A549 (cell line): ENCODE results near the gene FAM13A. TPM values are rescaled to one million over a fixed set of nuclear protein-coding genes. Genes with fewer than 3 reads are reported as not detected.

Source experiments
- ATAC-seq, 2 experiments: fragments of 200-7000 bp in 1 of 2; fragments of >200 bp in 1 of 2; cut with Nextera tagmentation in 1 of 2; cut with Tn5 transposase in 1 of 2; 3 replicates each; pipeline versions ENCODE4 v1.8.0 to v1.9.1; 2018 to 2020; ENCODE audit warnings: mild to moderate bottlenecking in 1 of 2, moderate library complexity in 1 of 2
- CTCF ChIA-PET: fragments of 300-600 bp; sonication (Branson Sonifier 250); formaldehyde crosslinking; extraction: SDS; loops from one replicate; lab custom pipeline; 2021; ENCODE audit warnings: antibody characterized with exemption, inconsistent platforms; lab: Yijun Ruan, JAX
- POLR2A ChIA-PET: fragments of 350-600 bp; formaldehyde crosslinking; extraction: SDS; loops from one replicate; lab custom pipeline; 2021; ENCODE audit warnings: antibody characterized with exemption, inconsistent platforms; lab: Yijun Ruan, JAX
- DNase-seq, 2 experiments: peaks; one replicate each; pipeline versions ENCODE4 v3.0.0 to v3.0.0-alpha.2; 2011 to 2016; ENCODE audit warnings: low read depth in 1 of 2, low spot score in 1 of 2
- FAIRE-seq: peaks from 2 replicates; lab custom pipeline; 2011; peaks lifted over from hg19 to GRCh38; lab: Jason Lieb, UNC
- H3K27ac ChIP-seq, 2 experiments: fragments of >200 bp; sonication (Bioruptor Twin); formaldehyde crosslinking; 3 replicates each; pipeline ENCODE4 v1.5.1; 2016 to 2017
- H3K4me1 ChIP-seq: fragments of >200 bp; sonication (Bioruptor Twin); formaldehyde crosslinking; 3 replicates; pipeline ENCODE4 v1.6.1; 2016
- H3K4me2 ChIP-seq: fragments of >200 bp; sonication (Bioruptor Twin); formaldehyde crosslinking; 3 replicates; pipeline ENCODE4 v1.6.1; 2016
- H3K4me3 ChIP-seq: fragments of >200 bp; sonication (Bioruptor Twin); formaldehyde crosslinking; 3 replicates; pipeline ENCODE4 v1.5.1; 2016
- H3K9me3 ChIP-seq: fragments of >200 bp; sonication (Bioruptor Twin); formaldehyde crosslinking; 3 replicates; pipeline ENCODE4 v1.6.1; 2016
- ATOH8 ChIP-seq: fragments of 250-450 bp; sonication (Bioruptor Pico); IDR thresholded peaks from 2 replicates; pipeline ENCODE4 v1.5.0; 2020; ENCODE audit warnings: low read depth, mild to moderate bottlenecking, moderate library complexity
- CBX8 ChIP-seq: fragments of 200-600 bp; sonication (generic); IDR thresholded peaks from 2 replicates; pipeline ENCODE4 v1.6.1; 2016
- CHD2 ChIP-seq: fragments of 150-350 bp; IDR thresholded peaks from 2 replicates; pipeline ENCODE4 v1.6.1; 2014; ENCODE audit warnings: low read length; ENCODE audit not compliant: partially characterized antibody
- EHF ChIP-seq: fragments of 250-450 bp; sonication (Bioruptor Pico); IDR thresholded peaks from 2 replicates; pipeline ENCODE4 v1.5.0; 2020; ENCODE audit warnings: mild to moderate bottlenecking
- EP300 ChIP-seq, 2 experiments: fragments of >200 bp; sonication (Bioruptor Twin); formaldehyde crosslinking; IDR thresholded peaks; 2 replicates in 1 of 2; 3 replicates in 1 of 2; pipeline ENCODE4 v1.6.1; 2016 to 2017
- ESRRA ChIP-seq: fragments of 150-350 bp; IDR thresholded peaks from 2 replicates; pipeline ENCODE4 v1.6.1; 2014; ENCODE audit warnings: mild to moderate bottlenecking, low read length, borderline replicate concordance
- GATA3 ChIP-seq: IDR thresholded peaks from 2 replicates; pipeline ENCODE4 v1.6.1; 2012; ENCODE audit warnings: borderline replicate concordance
- HDAC2 ChIP-seq: fragments of 200-600 bp; sonication (generic); IDR thresholded peaks from 2 replicates; pipeline ENCODE4 v1.6.1; 2016
- HOXA7 ChIP-seq: fragments of 250-450 bp; sonication (Bioruptor Pico); IDR thresholded peaks from 2 replicates; pipeline ENCODE4 v1.5.0; 2020; ENCODE audit warnings: mild to moderate bottlenecking, moderate library complexity
- MAFK ChIP-seq: fragments of 450-650 bp; IDR thresholded peaks from 2 replicates; pipeline ENCODE4 v1.6.1; 2014; ENCODE audit not compliant: partially characterized antibody
- MAX ChIP-seq: IDR thresholded peaks from 2 replicates; pipeline ENCODE4 v1.6.1; 2012
- MYC ChIP-seq: IDR thresholded peaks from 2 replicates; pipeline ENCODE4 v1.6.1; 2012; ENCODE audit warnings: mild to moderate bottlenecking, inconsistent platforms, low read length, improper control_type of control experiment, borderline replicate concordance
- NR3C1 ChIP-seq: fragments of >200 bp; sonication (Bioruptor Twin); formaldehyde crosslinking; IDR thresholded peaks from 3 replicates; pipeline ENCODE4 v1.6.1; 2017
- PBX3 ChIP-seq: IDR thresholded peaks from 2 replicates; pipeline ENCODE4 v1.6.1; 2012
- POLR2A ChIP-seq: IDR thresholded peaks from 2 replicates; pipeline ENCODE4 v1.6.1; 2012; ENCODE audit warnings: mild to moderate bottlenecking, low read length
- RARB ChIP-seq: fragments of 250-450 bp; sonication (Bioruptor Pico); IDR thresholded peaks from 2 replicates; pipeline ENCODE4 v1.8.0; 2021; ENCODE audit warnings: mild to moderate bottlenecking, moderate library complexity
- REST ChIP-seq: fragments of 200-600 bp; sonication (generic); IDR thresholded peaks from 2 replicates; pipeline ENCODE4 v1.6.1; 2016; ENCODE audit warnings: antibody characterized with exemption, mild to moderate bottlenecking, moderate library complexity
- RFX5 ChIP-seq: fragments of 450-650 bp; IDR thresholded peaks from 2 replicates; pipeline ENCODE4 v1.7.1; 2014; ENCODE audit warnings: antibody characterized with exemption, mild to moderate bottlenecking, moderate library complexity
- RNF2 ChIP-seq: fragments of 200-600 bp; sonication (generic); IDR thresholded peaks from 2 replicates; pipeline ENCODE4 v1.6.1; 2016; ENCODE audit warnings: low read depth, mild to moderate bottlenecking, antibody characterized with exemption, moderate library complexity, borderline replicate concordance
- TP53 ChIP-seq: fragments of 250-450 bp; sonication (Bioruptor Pico); IDR thresholded peaks from 2 replicates; pipeline ENCODE4 v1.5.0; 2021; ENCODE audit warnings: mild to moderate bottlenecking, moderate library complexity
- ZFP36 ChIP-seq: fragments of 450-650 bp; IDR thresholded peaks from 2 replicates; pipeline ENCODE4 v1.6.1; 2014; ENCODE audit warnings: borderline replicate concordance; ENCODE audit not compliant: partially characterized antibody
- ZSCAN20 ChIP-seq: fragments of 250-450 bp; sonication (Bioruptor Pico); IDR thresholded peaks from 2 replicates; pipeline ENCODE4 v1.8.0; 2022; ENCODE audit warnings: mild to moderate bottlenecking, moderate library complexity
- WGBS: methylation state at CpG from one replicate; pipeline ENCODE4 v1.1.6; 2017; ENCODE audit errors: missing lambda C conversion rate; 5-methylcytosine and 5-hydroxymethylcytosine counted together
- polyA plus RNA-seq, 4 experiments: library from polyadenylated mRNA; depleted of rRNA in 3 of 4; stranded (reverse); fragments of >200 nt; fragmentation: RNase III in 1 of 4; extraction: RNeasy Plus Mini Kit Qiagen cat#74134 plus additional on column Dnase treatment in 1 of 4; gene quantifications; 2 replicates in 3 of 4; 3 replicates in 1 of 4; pipeline ENCODE4 v1.2.3, GENCODE V29; 2011 to 2017
- TF ChIP-seq, protein P1 (sequence below): fragments of 150-350 bp; IDR thresholded peaks from 2 replicates; pipeline ENCODE4 v1.6.1; 2014; ENCODE audit warnings: low read depth, mild to moderate bottlenecking, low read length
- TF ChIP-seq, protein P2 (sequence below): fragments of >200 bp; sonication (Bioruptor Twin); formaldehyde crosslinking; IDR thresholded peaks from 3 replicates; pipeline ENCODE4 v1.6.1; 2016

Gene FAM13A
- polyA plus RNA-seq, 2 of the 4 experiments (the other 2 are of a cell fraction): 6.5 to 22.0 TPM

DNA sequence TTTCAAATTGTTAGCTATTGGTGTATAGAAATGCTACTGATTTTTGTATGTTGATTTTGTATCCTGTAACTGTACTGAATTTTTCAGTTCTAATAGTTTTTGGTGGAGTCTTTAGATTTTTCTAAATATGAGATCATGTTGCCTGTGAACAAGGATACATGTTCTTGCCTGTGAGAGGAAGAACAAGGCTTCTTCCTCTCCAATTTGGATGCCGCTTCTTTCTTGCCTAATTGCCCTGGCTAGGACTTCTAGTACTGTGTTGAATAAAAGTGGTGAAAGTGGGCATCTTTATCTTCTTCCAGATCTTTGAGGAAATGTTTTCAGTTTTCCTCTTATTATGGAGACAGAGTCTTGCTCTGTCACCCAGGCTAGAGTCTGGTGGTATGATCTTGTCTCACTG is 343.2 kb downstream of the FAM13A start:
- FAIRE-seq (no peak), ATAC-seq (no peak), DNase-seq (no peak)
- POLR2A ChIA-PET: no interaction called here
- Histone ChIP-seq H3K27ac (no peak overlapping the region), H3K4me3 (no peak overlapping the region), H3K9me3 (no peaks in the 10 kb centered on the region), H3K4me2 (no peak overlapping the region), H3K4me1 (no peaks in the 10 kb centered on the region)
- CTCF ChIA-PET: interaction anchor here (0.6 to 1.0 kb wide), 2 partner anchors 71 to 294 kb away, joined by 3 read pairs; no protein-coding TSS in a partner anchor
- 95% methylated on average over 1 of the region's 1 CpG for WGBS
- TF ChIP-seq NR3C1 (no peak), CHD2 (no peak), REST (no peak), HDAC2 (no peak), TP53 (CRISPR knock-in tag) (no peak), EP300 (IDR thresholded peaks at IDR 0.05) (no peak), PBX3 (no peak), MAX (no peak), EHF (no peak), ESRRA (no peak), MYC (no peak), RARB (CRISPR knock-in tag) (no peak), MAFK (no peak), RNF2 (no peak)
- TF ChIP-seq, protein P1, sequence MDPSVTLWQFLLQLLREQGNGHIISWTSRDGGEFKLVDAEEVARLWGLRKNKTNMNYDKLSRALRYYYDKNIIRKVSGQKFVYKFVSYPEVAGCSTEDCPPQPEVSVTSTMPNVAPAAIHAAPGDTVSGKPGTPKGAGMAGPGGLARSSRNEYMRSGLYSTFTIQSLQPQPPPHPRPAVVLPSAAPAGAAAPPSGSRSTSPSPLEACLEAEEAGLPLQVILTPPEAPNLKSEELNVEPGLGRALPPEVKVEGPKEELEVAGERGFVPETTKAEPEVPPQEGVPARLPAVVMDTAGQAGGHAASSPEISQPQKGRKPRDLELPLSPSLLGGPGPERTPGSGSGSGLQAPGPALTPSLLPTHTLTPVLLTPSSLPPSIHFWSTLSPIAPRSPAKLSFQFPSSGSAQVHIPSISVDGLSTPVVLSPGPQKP: no peak

DNA sequence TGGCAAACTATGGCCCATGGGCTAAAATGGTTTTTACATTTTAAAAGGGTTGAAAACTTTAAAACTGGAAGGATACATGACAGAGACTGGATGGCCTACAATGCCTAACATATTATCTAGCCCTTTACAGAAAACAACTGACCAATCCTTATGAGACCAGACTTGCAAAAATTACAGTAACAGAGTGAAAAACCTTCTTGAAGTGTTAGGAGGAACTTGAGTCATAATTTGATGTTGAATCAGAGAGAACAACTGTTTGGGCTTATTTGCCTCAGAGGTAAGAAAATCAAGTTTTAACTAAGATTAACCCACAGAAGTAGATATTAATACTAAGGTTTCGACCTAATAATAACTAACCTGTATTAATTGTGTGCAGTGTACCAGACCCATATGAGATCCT is 347.0 kb downstream of the FAM13A start:
- TF ChIP-seq, protein P2, sequence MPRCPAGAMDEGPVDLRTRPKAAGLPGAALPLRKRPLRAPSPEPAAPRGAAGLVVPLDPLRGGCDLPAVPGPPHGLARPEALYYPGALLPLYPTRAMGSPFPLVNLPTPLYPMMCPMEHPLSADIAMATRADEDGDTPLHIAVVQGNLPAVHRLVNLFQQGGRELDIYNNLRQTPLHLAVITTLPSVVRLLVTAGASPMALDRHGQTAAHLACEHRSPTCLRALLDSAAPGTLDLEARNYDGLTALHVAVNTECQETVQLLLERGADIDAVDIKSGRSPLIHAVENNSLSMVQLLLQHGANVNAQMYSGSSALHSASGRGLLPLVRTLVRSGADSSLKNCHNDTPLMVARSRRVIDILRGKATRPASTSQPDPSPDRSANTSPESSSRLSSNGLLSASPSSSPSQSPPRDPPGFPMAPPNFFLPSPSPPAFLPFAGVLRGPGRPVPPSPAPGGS: no peak
- no peak for TF ChIP-seq GATA3
- no peak for TF ChIP-seq ZFP36
- no peak for TF ChIP-seq POLR2A
- TF ChIP-seq EHF: no peak
- no peak for TF ChIP-seq HOXA7
- no peak for TF ChIP-seq ATOH8 (CRISPR knock-in tag)
- TF ChIP-seq CBX8: no peak
- TF ChIP-seq ESRRA: no peak
- no peak for TF ChIP-seq ZSCAN20 (CRISPR knock-in tag)
- TF ChIP-seq EP300 (IDR thresholded peaks at IDR 0.05): no peak
- no peak for TF ChIP-seq RFX5
- TF ChIP-seq, all 56 proteins: peak for 0
- ATAC-seq (no peak), DNase-seq (no peak), FAIRE-seq (no peak)
- H3K4me2 ChIP-seq: no peak overlapping the region
- 94% methylated on average over 1 of the region's 1 CpG for WGBS
- H3K27ac ChIP-seq: no peak overlapping the region
- POLR2A ChIA-PET: no interaction called here
- CTCF ChIA-PET: interaction anchor here (1.2 kb wide), 1 partner anchor 51 kb away, joined by 3 read pairs; no protein-coding TSS in a partner anchor
- peaks cover 10% of the 10 kb centered on the region for H3K4me1 ChIP-seq
- H3K9me3 ChIP-seq: no peaks in the 10 kb centered on the region
- H3K4me3 ChIP-seq: no peak overlapping the region
